HAP-1 (cell line): ENCODE data around the gene CRABP2.

Experiments used
- DNase-seq, 2 experiments: peaks; one replicate each; pipeline ENCODE4 v3.0.0-alpha.2; 2016 to 2020; ENCODE audit warnings: low spot score in 2 of 2
- H3K27me3 ChIP-seq: fragments of 250-450 bp; sonication (Bioruptor Pico); 2 replicates; pipeline ENCODE4 v1.5.1; 2020; ENCODE audit warnings: low read depth, mild to moderate bottlenecking, moderate library complexity
- H3K36me3 ChIP-seq: fragments of 250-450 bp; sonication (Bioruptor Pico); replicated peaks from 2 replicates; pipeline ENCODE4 v1.5.1; 2020; ENCODE audit warnings: mild to moderate bottlenecking
- H3K4me1 ChIP-seq: fragments of 250-450 bp; sonication (Bioruptor Pico); 2 replicates; pipeline ENCODE4 v1.5.1; 2020; ENCODE audit warnings: mild to moderate bottlenecking
- H3K4me3 ChIP-seq: fragments of 250-450 bp; sonication (Bioruptor Pico); 2 replicates; pipeline ENCODE4 v1.5.1; 2020; ENCODE audit warnings: mild to moderate bottlenecking, moderate library complexity
- H3K9me3 ChIP-seq: fragments of 250-450 bp; sonication (Bioruptor Pico); 2 replicates; pipeline ENCODE4 v1.5.1; 2020; ENCODE audit warnings: mild to moderate bottlenecking, moderate library complexity
- in situ Hi-C: fragments of 300-500 bp; cut with MboI; formaldehyde crosslinking; loops from 3 replicates; pipeline ENCODE4 v1.14.3; 2020; ENCODE audit warnings: low sequenced_read_pairs, inconsistent platforms, mixed read lengths

Gene CRABP2

GRCh38 chr1:156733989-156734584 is 28.7 kb upstream of the CRABP2 start:
- no peak overlapping the region for H3K4me3 ChIP-seq
- in situ Hi-C loops = no loop called here
- DNase-seq = no peak
- H3K36me3 ChIP-seq = peaks cover 42% of the 10 kb centered on the region
- no peaks in the 10 kb centered on the region for H3K9me3 ChIP-seq
- no peaks in the 10 kb centered on the region for H3K27me3 ChIP-seq
- no peaks in the 10 kb centered on the region; the same call in 1 of the 2 replicates for H3K4me1 ChIP-seq

DNA sequence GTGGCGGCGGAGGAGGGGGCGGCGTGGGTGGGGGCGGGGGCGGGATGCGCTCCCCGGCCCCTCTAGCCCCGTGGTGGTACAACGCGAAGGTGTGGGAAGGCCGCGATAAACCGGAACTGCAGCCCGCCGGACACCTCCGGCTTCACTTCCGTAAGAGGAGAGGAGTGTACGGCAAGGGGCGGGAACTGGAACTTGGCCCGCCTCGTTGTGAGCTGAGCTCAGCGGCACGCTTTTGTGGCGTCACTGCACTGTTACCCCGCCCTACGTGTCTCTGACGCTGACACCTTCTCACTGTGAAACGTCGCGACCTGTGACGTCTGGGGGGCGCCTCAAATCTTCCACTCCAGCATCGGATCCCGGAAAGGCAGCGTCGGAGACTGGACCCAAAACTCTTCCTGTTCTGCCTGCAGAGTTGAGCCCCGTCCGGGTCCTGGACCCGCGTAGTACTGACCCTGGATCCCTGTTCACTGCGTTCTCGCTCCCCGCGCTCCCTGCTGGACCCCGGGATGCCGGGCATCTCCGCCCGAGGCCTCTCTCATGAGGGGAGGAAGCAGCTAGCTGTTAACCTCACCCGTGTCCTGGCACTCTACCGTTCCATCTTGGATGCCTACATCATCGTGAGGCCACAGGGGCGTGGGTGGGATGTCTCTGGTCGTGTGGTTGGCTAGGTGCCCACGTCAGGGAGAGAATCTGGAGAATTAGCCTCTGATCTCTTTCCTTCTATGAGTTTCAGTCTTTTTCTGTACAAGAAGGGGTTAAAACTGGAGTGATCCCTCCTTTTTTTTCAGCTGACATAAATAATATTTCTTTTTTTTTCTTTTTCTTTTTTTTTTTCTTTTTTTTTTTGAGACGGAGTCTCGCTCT is 23.4 kb upstream of the CRABP2 start, which contains the start of gene ISG20L2:
Gene ISG20L2, minus strand, starts transcription at position 168 of the 864 bp plus-strand sequence. CDS start 1,114 bp downstream, outside the sequence.
- Histone ChIP-seq H3K4me3 (peak within 1 kb of the TSS; percentile 82), H3K9me3 (no peaks in the 10 kb centered on the region), H3K27me3 (no peaks in the 10 kb centered on the region), H3K36me3 (peaks cover 28% of the 10 kb centered on the region), H3K4me1 (peaks cover 14% of the 10 kb centered on the region)
- in situ Hi-C loops = loop anchor here (5.0 kb wide), 1 partner anchor 38 kb away; the partner anchor contains the start of gene PRCC
- peak; percentile 96 to 97 for DNase-seq

DNA sequence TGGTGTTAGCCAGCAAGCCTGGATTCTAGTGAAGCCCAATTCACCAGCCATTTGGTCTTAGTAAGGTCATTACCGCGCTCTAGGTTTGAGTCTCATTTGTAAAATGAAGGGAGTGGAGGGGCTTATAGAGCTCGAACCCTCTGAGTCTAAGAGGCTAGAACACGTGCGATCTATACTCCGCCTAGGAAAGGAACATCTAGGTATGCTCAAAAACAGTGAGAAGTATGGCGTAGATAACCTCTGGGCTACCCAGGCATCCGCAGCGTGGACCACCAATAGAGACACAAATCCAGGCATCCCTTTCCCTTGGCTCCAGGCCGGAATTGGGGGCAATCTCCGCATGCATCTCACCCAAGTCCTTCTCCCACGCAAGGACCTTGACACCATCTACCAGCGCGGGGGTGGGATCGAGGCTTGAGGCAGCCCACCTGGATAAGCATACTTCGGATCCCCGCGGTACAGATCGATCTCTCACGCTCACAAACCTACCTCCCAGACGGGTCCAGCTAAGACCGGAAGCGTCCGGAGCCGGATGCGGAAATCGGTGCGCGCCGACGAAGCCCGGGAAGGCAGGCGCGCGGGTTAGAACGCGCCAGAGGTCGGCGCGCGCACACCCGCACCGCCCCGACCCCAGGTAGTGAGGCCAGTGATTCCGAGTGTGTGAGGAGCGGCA is 22.7 kb upstream of the CRABP2 start, which contains the start of gene METTL25B:
Gene METTL25B, plus strand, starts transcription at position 544 of the 673 bp plus-strand sequence. CDS start 636 bp downstream, outside the sequence.
- Histone ChIP-seq H3K27me3 (no peaks in the 10 kb centered on the region), H3K4me3 (peak within 1 kb of the TSS; percentile 82), H3K4me1 (peaks cover 14% of the 10 kb centered on the region), H3K9me3 (no peaks in the 10 kb centered on the region), H3K36me3 (peaks cover 31% of the 10 kb centered on the region)
- peak; percentile 65 to 88 for DNase-seq
- in situ Hi-C loops = loop anchor here (5.0 kb wide), 1 partner anchor 39 kb away; the partner anchor contains the start of gene PRCC

- H3K36me3 ChIP-seq = peaks cover 37% of the 10 kb centered on the region
- no peaks in the 10 kb centered on the region for H3K27me3 ChIP-seq
- in situ Hi-C loops = loop anchor here (5.0 kb wide), 1 partner anchor 40 kb away; the partner anchor contains the start of gene PRCC
- no peaks in the 10 kb centered on the region for H3K9me3 ChIP-seq
- peaks cover 14% of the 10 kb centered on the region for H3K4me1 ChIP-seq
- DNase-seq = no peak
- peak overlapping the region; percentile 82 for H3K4me3 ChIP-seq
Measured at GRCh38 chr1:156727492-156727891, 22.1 kb upstream of the CRABP2 start.

DNA sequence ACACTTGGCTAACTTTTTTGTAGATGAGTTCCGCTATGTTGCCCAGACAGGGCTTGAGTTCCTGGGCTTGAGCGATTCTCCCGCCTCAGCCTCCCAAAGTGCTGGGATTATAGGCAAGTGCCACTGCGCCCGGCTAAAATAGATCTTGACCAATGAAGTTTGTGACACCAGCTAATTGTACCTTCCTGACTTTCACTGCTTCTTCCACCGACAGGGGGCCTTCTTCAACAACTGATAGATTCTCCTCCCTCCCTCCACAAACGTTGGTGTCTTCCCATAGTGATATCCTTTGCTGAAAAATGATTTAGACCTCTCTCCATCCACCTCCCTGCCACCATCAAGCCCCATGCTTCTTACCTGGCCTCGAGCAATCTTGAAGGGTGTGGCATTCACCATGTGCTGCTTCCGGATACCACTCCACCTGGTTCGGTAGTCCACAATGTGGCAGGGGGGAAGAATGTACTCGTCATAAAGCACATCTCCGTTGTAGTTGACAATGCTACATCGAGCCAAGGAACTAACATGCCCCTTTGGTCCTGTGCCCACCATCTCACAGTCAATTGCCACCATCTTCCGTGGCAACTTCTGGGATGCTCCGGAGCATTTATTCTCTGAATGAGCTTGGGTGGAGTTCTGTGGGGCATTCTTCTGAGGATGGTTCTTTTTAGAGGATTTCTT is 21.3 kb upstream of the CRABP2 start:
- peaks cover 14% of the 10 kb centered on the region for H3K4me1 ChIP-seq
- no peaks in the 10 kb centered on the region for H3K9me3 ChIP-seq
- no peaks in the 10 kb centered on the region for H3K27me3 ChIP-seq
- in situ Hi-C loops = loop anchor here (5.0 kb wide), 1 partner anchor 41 kb away; the partner anchor contains the start of gene PRCC
- H3K36me3 ChIP-seq = peaks cover 34% of the 10 kb centered on the region
- peak overlapping the region; percentile 82 for H3K4me3 ChIP-seq
- DNase-seq = peak; percentile 84 to 85

DNA sequence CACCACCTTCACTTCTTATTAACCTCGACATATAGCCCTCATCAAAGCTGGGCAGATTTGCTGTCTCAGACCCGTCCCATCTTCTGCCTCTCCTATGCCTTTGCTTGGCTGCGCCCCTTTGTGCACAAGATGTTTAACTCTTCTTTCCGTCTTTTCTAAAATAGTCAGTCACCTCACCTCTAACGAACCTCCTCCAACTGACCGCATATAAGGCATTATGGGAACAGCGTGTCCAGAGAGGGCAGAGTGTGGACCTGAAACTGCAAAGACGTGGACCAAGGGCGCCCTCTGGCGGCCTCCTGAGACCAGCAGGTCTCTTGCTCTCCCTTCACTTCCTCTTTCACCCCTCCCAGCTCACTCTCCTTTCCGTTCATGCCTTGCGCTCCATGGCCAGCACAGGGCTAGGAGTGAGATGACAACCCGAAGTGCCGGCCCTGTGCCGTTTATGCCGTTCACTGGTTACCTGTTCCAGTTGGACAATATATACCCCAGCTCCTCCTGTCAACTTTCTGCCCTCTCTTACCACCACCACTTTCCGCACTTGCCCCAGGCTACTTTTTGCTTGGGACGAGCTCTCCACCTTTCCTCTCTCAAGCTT is 20.4 kb upstream of the CRABP2 start:
- peak; percentile 93 to 94 for DNase-seq
- in situ Hi-C loops = loop anchor here (5.0 kb wide), 1 partner anchor 42 kb away; the partner anchor contains the start of gene PRCC
- Histone ChIP-seq H3K9me3 (no peaks in the 10 kb centered on the region), H3K4me3 (peak overlapping the region; percentile 82), H3K27me3 (no peaks in the 10 kb centered on the region), H3K36me3 (peaks cover 43% of the 10 kb centered on the region), H3K4me1 (peaks cover 14% of the 10 kb centered on the region)

GRCh38 chr1:156721535-156721934 is 16.2 kb upstream of the CRABP2 start:
- H3K9me3 ChIP-seq = no peaks in the 10 kb centered on the region
- in situ Hi-C loops = no loop called here
- no peaks in the 10 kb centered on the region for H3K27me3 ChIP-seq
- peaks cover 43% of the 10 kb centered on the region for H3K36me3 ChIP-seq
- H3K4me1 ChIP-seq = peaks cover 7% of the 10 kb centered on the region
- DNase-seq = no peak
- no peak overlapping the region for H3K4me3 ChIP-seq

DNA sequence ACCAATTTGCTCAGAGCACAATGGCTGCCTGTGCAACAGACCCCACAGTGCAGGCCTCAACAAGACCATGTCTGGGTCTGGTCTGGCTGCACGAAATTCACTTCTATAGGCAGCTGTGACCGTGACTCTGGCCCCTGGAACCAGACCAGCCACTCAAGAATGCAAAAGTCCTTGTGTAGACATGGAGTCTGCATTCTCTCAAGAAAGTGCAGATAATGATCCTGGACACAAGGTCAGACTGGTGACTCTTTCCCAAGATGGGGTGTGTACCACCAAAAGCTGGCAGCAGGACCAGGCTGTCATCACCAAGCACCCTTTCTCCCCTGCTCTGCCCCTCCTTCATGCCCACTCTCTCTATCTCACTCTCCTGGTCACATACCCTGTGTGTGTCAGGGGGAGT is 15.7 kb upstream of the CRABP2 start:
- peaks cover 43% of the 10 kb centered on the region for H3K36me3 ChIP-seq
- H3K27me3 ChIP-seq = no peaks in the 10 kb centered on the region
- no peak overlapping the region for H3K4me3 ChIP-seq
- DNase-seq = no peak
- H3K4me1 ChIP-seq = peaks cover 7% of the 10 kb centered on the region
- in situ Hi-C loops = no loop called here
- no peaks in the 10 kb centered on the region for H3K9me3 ChIP-seq

- Histone ChIP-seq H3K4me3 (no peak overlapping the region), H3K36me3 (peaks cover 11% of the 10 kb centered on the region), H3K9me3 (no peaks in the 10 kb centered on the region), H3K27me3 (no peaks in the 10 kb centered on the region), H3K4me1 (no peaks in the 10 kb centered on the region)
- no peak for DNase-seq
- in situ Hi-C loops = no loop called here
Measured at GRCh38 chr1:156717351-156717750, 12.0 kb upstream of the CRABP2 start.

- in situ Hi-C loops = no loop called here
- H3K4me1 ChIP-seq = no peaks in the 10 kb centered on the region
- no peak for DNase-seq
Measured at GRCh38 chr1:156714830-156715229, 9.4 kb upstream of the CRABP2 start.

GRCh38 chr1:156712626-156713025 is 7.2 kb upstream of the CRABP2 start:
- Histone ChIP-seq H3K27me3 (no peaks in the 10 kb centered on the region), H3K9me3 (no peaks in the 10 kb centered on the region), H3K36me3 (no peaks in the 10 kb centered on the region), H3K4me1 (peaks cover 5% of the 10 kb centered on the region), H3K4me3 (no peak overlapping the region)
- in situ Hi-C loops = no loop called here
- no peak for DNase-seq

More at GRCh38 chr1:156714830-156715229, 9.4 kb upstream of the CRABP2 start:
- no peaks in the 10 kb centered on the region for H3K27me3 ChIP-seq
- no peak overlapping the region for H3K4me3 ChIP-seq
- H3K9me3 ChIP-seq = no peaks in the 10 kb centered on the region
- no peaks in the 10 kb centered on the region for H3K36me3 ChIP-seq

DNA sequence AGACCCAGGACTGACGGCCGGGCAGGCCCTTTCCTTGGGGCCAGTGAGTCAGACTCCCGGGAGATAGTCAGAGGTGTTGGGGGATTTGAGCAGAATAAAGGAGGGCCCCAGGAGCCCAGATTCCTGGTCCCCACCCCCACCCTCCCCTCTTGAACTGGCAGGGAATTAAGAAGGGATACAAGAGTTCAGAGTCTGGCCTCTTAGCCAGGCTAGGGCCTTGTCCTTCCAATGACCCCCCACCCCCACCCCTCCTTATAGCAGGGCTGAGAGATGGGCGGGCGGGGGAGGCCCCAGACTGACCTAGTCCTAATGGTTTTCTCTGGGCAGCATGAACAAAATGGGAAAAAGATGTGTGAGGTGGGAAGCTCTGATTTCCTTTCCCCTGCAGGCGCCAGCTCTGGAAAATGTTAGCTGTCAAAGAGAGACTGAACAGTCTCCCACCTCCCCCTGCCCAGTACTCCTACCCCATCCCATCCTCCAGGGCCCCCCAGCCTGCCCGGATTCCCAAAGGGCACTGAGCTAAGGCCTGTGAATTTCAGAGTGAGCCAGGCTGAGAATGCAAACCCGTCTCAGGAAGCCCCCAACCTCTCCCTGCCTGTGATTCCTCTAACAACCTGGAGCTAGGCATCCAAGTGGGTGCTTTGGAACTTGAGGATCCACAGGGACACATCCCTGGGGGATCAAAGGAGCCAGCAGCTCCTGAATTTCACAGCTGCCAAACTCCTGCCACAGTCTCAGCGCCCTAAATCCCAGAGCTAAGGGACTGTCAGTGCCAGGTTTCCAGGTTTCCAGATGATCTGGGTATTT is 5.8 kb upstream of the CRABP2 start:
- Histone ChIP-seq H3K27me3 (no peaks in the 10 kb centered on the region), H3K9me3 (no peaks in the 10 kb centered on the region), H3K36me3 (no peaks in the 10 kb centered on the region), H3K4me1 (peaks cover 19% of the 10 kb centered on the region), H3K4me3 (no peak overlapping the region)
- in situ Hi-C loops = no loop called here
- DNase-seq = no peak
